ENCODE measurements around the gene KLF11.

GRCh38 chr2:10039658-10040410, 3.5 kb upstream of the KLF11 start:
- TF ChIP-seq CTCF (IDR thresholded peaks at IDR 0.05) (peak in 4 of 7 experiments; percentile 34 to 54 (median 40)), POLR2A (IDR thresholded peaks at IDR 0.05) (no peak)

All from body of pancreas (tissue), 4 donors.